Fibroblast of the aortic adventitia (primary cell): ENCODE measurements around the gene RTEL1. TPM values are rescaled to one million over a fixed set of nuclear protein-coding genes. Genes with fewer than 3 reads are reported as not detected.

ENCODE experiments used
- DNase-seq: peaks from one replicate; pipeline ENCODE4 v3.0.0-alpha.2; 2010; ENCODE audit warnings: low read depth
- H3K4me3 ChIP-seq: 2 replicates; pipeline ENCODE4 v1.5.1; 2011; ENCODE audit warnings: low read depth, mild to moderate bottlenecking, control low read depth, low read length, moderate library complexity
- total RNA-seq: library from RNA; depleted of rRNA; stranded (reverse); fragments of >200 nt; gene quantifications from 2 replicates; pipeline ENCODE4 v1.2.3, GENCODE V29; 2012; ENCODE audit warnings: low replicate concordance
- TF ChIP-seq, protein P1 (sequence below): IDR thresholded peaks from 2 replicates; pipeline ENCODE4 v1.5.1; 2011; ENCODE audit warnings: mild to moderate bottlenecking, low read length, control low read depth, inconsistent platforms; ENCODE audit not compliant: insufficient read depth

Gene RTEL1
- total RNA-seq, 1 donor, result 17.3 TPM

DNA sequence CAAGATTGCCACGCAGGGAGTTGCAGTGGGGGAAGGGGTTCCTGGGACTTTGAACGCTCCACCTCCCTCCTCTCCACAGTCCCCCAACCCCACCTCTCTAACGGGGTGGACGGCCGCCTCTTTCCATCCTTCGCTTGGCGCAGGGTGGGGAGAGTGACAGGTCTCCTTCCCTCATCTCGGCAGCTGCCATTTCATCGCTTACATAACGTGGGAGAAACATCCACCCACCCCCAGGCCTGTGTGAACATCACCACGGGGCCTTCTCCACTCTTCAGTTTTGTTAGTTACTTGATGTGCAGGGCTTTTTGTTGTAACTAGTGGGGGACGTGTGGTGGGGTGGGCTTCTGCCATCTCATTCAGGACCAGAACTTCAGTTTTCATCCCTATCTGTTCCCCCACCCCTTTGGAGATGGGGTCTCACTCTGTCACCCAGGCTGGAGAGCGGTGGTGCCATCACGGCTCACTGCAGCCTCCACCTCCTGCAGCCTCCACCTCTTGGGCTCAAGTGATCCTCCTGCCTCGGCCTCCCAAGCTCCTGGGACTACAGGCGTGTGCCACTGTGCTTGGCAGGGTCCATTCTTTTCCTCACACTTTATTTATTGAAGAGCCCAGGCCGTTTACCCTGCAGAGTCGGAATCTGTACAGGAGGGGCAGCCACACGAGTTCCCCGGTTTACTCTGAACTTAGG, 17.7 kb downstream of the RTEL1 start:
- no peak for DNase-seq
- TF ChIP-seq, protein P1, sequence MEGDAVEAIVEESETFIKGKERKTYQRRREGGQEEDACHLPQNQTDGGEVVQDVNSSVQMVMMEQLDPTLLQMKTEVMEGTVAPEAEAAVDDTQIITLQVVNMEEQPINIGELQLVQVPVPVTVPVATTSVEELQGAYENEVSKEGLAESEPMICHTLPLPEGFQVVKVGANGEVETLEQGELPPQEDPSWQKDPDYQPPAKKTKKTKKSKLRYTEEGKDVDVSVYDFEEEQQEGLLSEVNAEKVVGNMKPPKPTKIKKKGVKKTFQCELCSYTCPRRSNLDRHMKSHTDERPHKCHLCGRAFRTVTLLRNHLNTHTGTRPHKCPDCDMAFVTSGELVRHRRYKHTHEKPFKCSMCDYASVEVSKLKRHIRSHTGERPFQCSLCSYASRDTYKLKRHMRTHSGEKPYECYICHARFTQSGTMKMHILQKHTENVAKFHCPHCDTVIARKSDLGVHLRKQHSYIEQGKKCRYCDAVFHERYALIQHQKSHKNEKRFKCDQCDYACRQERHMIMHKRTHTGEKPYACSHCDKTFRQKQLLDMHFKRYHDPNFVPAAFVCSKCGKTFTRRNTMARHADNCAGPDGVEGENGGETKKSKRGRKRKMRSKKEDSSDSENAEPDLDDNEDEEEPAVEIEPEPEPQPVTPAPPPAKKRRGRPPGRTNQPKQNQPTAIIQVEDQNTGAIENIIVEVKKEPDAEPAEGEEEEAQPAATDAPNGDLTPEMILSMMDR, result no peak
- no peak overlapping the region for H3K4me3 ChIP-seq

DNA sequence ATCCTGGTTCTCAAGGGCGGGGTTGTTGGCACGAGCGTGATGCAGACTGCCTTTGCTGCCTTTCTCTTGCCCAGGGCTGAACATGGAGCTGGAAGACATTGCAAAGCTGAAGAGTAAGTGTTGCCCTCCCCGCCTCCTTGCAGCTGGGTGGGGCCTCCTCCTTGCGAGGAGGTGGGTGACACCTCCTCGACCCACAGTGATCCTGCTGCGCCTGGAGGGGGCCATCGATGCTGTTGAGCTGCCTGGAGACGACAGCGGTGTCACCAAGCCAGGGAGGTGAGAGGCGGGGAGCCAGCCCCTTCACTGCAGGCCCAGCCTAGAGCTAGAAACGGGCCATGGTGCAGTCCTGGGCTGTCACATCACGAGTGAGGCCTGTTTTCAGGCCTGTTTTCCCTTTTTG, 20.0 kb downstream of the RTEL1 start:
- no peak overlapping the region for H3K4me3 ChIP-seq
- DNase-seq, result no peak
- TF ChIP-seq, protein P1, result no peak

DNA sequence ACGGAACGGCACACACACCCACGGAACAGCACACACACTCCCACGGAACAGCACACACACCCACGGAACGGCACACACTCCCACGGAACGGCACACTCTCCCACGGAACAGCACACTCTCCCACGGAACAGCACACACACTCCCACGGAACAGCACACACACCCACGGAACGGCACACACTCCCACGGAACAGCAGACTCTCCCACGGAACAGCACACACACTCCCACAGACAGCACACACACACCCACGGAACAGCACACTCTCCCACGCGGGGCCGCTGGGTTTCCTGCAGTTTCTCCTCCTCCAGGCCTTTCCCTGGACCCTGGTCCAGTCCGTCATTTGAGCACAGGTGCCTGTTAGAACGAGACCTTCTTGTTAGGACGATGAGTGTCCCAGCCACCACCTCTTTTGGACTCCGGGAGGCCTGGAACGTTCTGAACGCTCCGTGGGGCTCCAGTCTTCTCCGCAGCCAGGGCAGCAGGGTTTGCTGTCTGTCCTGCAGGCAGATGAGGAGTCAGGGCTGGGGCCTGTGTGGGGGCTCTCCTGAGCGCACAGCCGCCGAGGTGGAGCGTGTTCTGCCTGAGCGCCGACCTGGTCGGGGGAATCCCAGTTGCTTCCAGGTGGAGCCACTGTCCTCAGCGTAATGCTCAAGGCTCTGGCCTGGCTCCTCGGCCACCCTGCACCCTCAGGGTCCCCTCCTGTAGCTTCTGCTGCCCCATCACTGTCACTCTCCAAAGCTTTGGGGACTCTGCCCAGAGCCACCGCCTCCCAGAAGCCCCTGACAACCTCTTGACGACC, 20.8 kb downstream of the RTEL1 start:
- no peak overlapping the region for H3K4me3 ChIP-seq
- no peak for DNase-seq
- TF ChIP-seq, protein P1, result no peak

DNA sequence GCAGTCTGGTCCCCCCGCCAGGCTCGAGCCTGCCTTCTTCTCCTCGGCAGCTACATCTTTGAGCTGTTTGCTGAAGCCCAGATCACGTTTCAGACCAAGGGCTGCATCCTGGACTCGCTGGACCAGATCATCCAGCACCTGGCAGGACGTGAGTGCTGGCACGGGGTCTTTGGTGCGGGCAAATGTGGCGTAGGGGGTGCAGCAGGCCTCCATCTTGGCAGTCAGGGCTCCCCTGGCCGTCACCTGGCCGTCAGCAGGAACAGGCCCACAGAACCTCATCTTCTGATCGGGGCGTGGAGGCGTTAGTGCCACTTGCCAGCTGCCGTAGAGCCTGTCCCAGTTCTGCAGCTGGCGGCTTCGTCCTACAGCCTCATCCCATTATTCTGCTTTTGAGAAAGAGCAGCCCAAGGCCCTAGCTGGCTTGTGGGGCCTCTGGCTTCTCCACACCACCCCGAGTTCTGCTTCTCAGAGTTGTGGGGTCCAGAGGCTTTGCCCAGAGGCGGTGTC, 21.7 kb downstream of the RTEL1 start:
- TF ChIP-seq, protein P1, result no peak
- no peak overlapping the region for H3K4me3 ChIP-seq
- DNase-seq, result no peak

DNA sequence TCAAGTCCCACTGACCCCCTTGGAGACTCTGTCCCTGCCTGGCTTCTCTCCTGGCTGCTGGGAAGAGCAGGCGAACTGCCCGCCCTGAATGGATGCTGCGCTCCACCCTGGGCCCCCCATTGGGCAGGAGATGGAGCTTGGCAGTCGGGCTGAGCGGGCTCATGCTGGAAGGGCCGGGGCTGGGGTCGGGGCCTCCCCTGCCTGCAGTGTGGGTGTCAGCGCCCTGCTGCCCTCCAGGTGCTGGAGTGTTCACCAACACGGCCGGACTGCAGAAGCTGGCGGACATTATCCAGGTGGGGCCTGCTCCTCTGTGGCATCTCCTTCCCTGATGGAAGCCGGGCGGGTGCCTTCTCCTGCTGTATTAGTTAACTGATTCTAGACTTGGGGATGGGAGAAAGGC, 22.3 kb downstream of the RTEL1 start:
- TF ChIP-seq, protein P1, result no peak
- H3K4me3 ChIP-seq, result no peak overlapping the region
- DNase-seq, result no peak

DNA sequence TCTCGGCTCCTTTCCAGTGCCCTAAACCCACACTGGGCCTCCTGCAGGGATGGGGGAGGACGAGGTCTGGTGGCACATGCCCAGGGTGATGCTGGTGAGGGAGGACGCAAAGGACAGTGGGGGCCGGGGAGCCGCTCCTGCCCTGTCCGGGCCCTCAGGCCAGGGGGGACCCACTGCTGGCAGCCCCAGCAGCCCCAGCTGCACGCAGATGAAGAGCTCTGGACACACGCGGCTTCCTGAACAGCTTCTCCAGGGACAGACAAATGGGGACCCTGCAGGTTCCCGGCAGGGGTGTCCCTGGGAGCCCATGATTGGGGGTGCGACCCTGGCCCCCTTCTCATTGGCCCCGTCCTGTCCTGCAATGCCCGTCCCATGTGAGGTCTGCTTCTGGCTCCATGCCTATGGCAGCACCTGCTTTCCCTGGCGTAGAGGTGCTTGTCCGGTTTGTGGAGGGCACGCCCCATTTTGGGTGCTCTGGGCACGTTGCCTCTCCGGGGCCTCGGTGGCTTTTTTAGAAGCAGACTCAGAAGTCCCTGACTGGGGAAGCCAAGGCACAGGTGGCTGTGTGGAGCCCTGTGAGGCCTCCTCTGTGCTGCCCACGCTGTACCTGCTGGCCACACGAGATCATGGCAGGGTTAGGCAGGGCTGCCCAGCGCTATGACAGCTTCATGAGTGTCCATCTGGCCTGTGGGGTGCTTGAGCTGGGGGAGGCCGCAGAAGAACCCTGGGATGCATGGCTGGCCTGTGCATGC, 22.9 kb downstream of the RTEL1 start:
- TF ChIP-seq, protein P1, result no peak
- no peak for DNase-seq
- H3K4me3 ChIP-seq, result no peak overlapping the region
